H1 (cell line): ENCODE results near the gene RHBDF1. TPM values are rescaled to one million over a fixed set of nuclear protein-coding genes. Genes with fewer than 3 reads are reported as not detected.

ENCODE experiments used
- CTCF ChIA-PET: fragments of 300-600 bp; sonication (Branson Sonifier 250); formaldehyde crosslinking; loops from one replicate; lab custom pipeline; 2021; ENCODE audit not compliant: partially characterized antibody; lab: Charles Lee
- POLR2A ChIA-PET: fragments of 300-600 bp; sonication (Branson Sonifier 250); formaldehyde crosslinking; loops from one replicate; lab custom pipeline; 2021; ENCODE audit warnings: inconsistent platforms; ENCODE audit not compliant: partially characterized antibody; lab: Charles Lee
- DNase-seq, 2 experiments: peaks; one replicate each; pipeline versions ENCODE4 v3.0.0 to v3.0.0-alpha.2; 2010 to 2022; ENCODE audit warnings: low spot score in 2 of 2, low read depth in 1 of 2, mixed read lengths in 1 of 2
- FAIRE-seq: peaks from 2 replicates; lab custom pipeline; 2011; peaks lifted over from hg19 to GRCh38; lab: Jason Lieb, UNC
- H2AFZ ChIP-seq: 2 replicates; pipeline ENCODE4 v1.8.1; 2012; ENCODE audit warnings: low read length, inconsistent platforms
- H2AK5ac ChIP-seq: 2 replicates; pipeline ENCODE4 v1.6.1; 2013; ENCODE audit warnings: low read depth, low read length
- H2BK120ac ChIP-seq: replicated peaks from 2 replicates; pipeline ENCODE3; 2013; ENCODE audit warnings: low read depth, low read length, inconsistent platforms
- H2BK12ac ChIP-seq: 2 replicates; pipeline ENCODE4 v1.6.1; 2013; ENCODE audit warnings: low read depth, low read length
- H2BK15ac ChIP-seq: 2 replicates; pipeline ENCODE4 v1.6.1; 2013; ENCODE audit warnings: low read length
- H2BK20ac ChIP-seq: 2 replicates; pipeline ENCODE4 v1.6.1; 2013; ENCODE audit warnings: low read length
- H2BK5ac ChIP-seq: 2 replicates; pipeline ENCODE4 v1.6.1; 2013; ENCODE audit warnings: low read depth, low read length
- H3K14ac ChIP-seq: 2 replicates; pipeline ENCODE4 v1.6.1; 2013; ENCODE audit warnings: inconsistent platforms; ENCODE audit not compliant: insufficient read length
- H3K18ac ChIP-seq: 2 replicates; pipeline ENCODE4 v1.6.1; 2013; ENCODE audit warnings: low read length; ENCODE audit errors: extremely low read depth
- H3K23ac ChIP-seq: 2 replicates; pipeline ENCODE4 v1.6.1; 2013; ENCODE audit warnings: inconsistent platforms; ENCODE audit not compliant: insufficient read length
- H3K23me2 ChIP-seq: 2 replicates; pipeline ENCODE4 v1.6.1; 2013; ENCODE audit warnings: low read depth, low read length
- H3K27ac ChIP-seq: 2 replicates; pipeline ENCODE4 v1.6.1; 2011; ENCODE audit warnings: low read depth, low read length, inconsistent platforms
- H3K27me3 ChIP-seq, 4 experiments: replicated peaks in 1 of 4; 1 replicate in 1 of 4; 2 replicates in 3 of 4; pipeline versions ENCODE4 v1.6.1 to v1.8.1; 2011 to 2013; ENCODE audit warnings: low read length in 3 of 4, mild to moderate bottlenecking in 3 of 4, inconsistent platforms in 2 of 4, mixed read lengths in 2 of 4, moderate library complexity in 1 of 4; ENCODE audit not compliant: control insufficient read depth in 3 of 4, insufficient read depth in 3 of 4; ENCODE audit errors: extremely low read depth in 1 of 4
- H3K36me3 ChIP-seq, 4 experiments: 2 replicates each; pipeline versions ENCODE4 v1.6.1 to v1.8.1; 2011 to 2013; ENCODE audit warnings: mild to moderate bottlenecking in 4 of 4, low read length in 3 of 4, moderate library complexity in 2 of 4, control low read depth in 1 of 4, inconsistent platforms in 1 of 4; ENCODE audit not compliant: insufficient read depth in 4 of 4, control insufficient read depth in 2 of 4
- H3K4ac ChIP-seq: replicated peaks from 2 replicates; pipeline ENCODE3; 2013; ENCODE audit warnings: low read length, low read depth, mixed read lengths, inconsistent platforms; ENCODE audit not compliant: insufficient read length
- H3K4me1 ChIP-seq, 4 experiments: replicated peaks in 1 of 4; 1 replicate in 1 of 4; 2 replicates in 3 of 4; pipeline versions ENCODE4 v1.6.1 to v1.8.1; 2011 to 2013; ENCODE audit warnings: low read length in 3 of 4, inconsistent platforms in 2 of 4, mixed read lengths in 1 of 4; ENCODE audit not compliant: insufficient read depth in 4 of 4, control insufficient read depth in 3 of 4
- H3K4me2 ChIP-seq, 2 experiments: 2 replicates each; pipeline versions ENCODE4 v1.6.1 to v1.8.1; 2011 to 2013; ENCODE audit warnings: low read depth in 2 of 2, low read length in 2 of 2, control low read depth in 1 of 2, inconsistent platforms in 1 of 2, mild to moderate bottlenecking in 1 of 2; ENCODE audit not compliant: insufficient read depth in 1 of 2
- H3K4me3 ChIP-seq, 4 experiments: fragments of 200-600, 300-600 bp in 1 of 4; sonication (generic), shearing (Covaris generic), sonication (Bioruptor Twin) in 1 of 4; 2 replicates each; pipeline versions ENCODE4 v1.5.1 to v1.8.1; 2011 to 2016; ENCODE audit warnings: low read length in 4 of 4, low read depth in 3 of 4, control low read depth in 2 of 4, inconsistent platforms in 2 of 4, mild to moderate bottlenecking in 2 of 4, mixed read lengths in 1 of 4, moderate library complexity in 1 of 4; ENCODE audit not compliant: insufficient read depth in 2 of 4; ENCODE audit errors: extremely low read depth in 1 of 4
- H3K56ac ChIP-seq: replicated peaks from 2 replicates; pipeline ENCODE3; 2013; ENCODE audit warnings: low read depth, mild to moderate bottlenecking, mixed read lengths, low read length, inconsistent platforms; ENCODE audit not compliant: insufficient read length
- H3K79me1 ChIP-seq: 2 replicates; pipeline ENCODE4 v1.6.1; 2013; ENCODE audit warnings: low read depth, low read length, control low read depth
- H3K79me2 ChIP-seq, 2 experiments: 2 replicates each; pipeline versions ENCODE4 v1.6.1 to v1.8.1; 2012 to 2013; ENCODE audit warnings: low read length in 2 of 2, mild to moderate bottlenecking in 2 of 2, inconsistent platforms in 1 of 2; ENCODE audit not compliant: insufficient read depth in 2 of 2, control insufficient read depth in 1 of 2
- H3K9ac ChIP-seq, 4 experiments: replicated peaks in 1 of 4; 1 replicate in 1 of 4; 2 replicates in 3 of 4; pipeline versions ENCODE4 v1.6.1 to v1.8.1; 2011 to 2013; ENCODE audit warnings: low read depth in 3 of 4, low read length in 3 of 4, control low read depth in 2 of 4, mild to moderate bottlenecking in 2 of 4, moderate library complexity in 2 of 4, inconsistent platforms in 1 of 4; ENCODE audit errors: extremely low read depth in 1 of 4
- H3K9me3 ChIP-seq, 2 experiments: 2 replicates each; pipeline versions ENCODE4 v1.6.1 to v1.8.1; 2012 to 2013; ENCODE audit warnings: mild to moderate bottlenecking in 2 of 2, moderate library complexity in 2 of 2, control low read depth in 1 of 2, inconsistent platforms in 1 of 2, low read depth in 1 of 2, low read length in 1 of 2, mixed read lengths in 1 of 2; ENCODE audit not compliant: insufficient read depth in 2 of 2
- H4K20me1 ChIP-seq, 2 experiments: replicated peaks in 1 of 2; 2 replicates each; pipeline versions ENCODE3 to v1.8.1; 2011 to 2013; ENCODE audit warnings: inconsistent platforms in 2 of 2, low read length in 2 of 2, mild to moderate bottlenecking in 1 of 2; ENCODE audit not compliant: insufficient read depth in 2 of 2, control insufficient read depth in 1 of 2
- H4K5ac ChIP-seq: 2 replicates; pipeline ENCODE4 v1.6.1; 2013; ENCODE audit warnings: low read length, low read depth, mixed read lengths, inconsistent platforms; ENCODE audit not compliant: insufficient read length
- H4K8ac ChIP-seq: 2 replicates; pipeline ENCODE4 v1.8.0; 2013; ENCODE audit warnings: mild to moderate bottlenecking, moderate library complexity, low read length, inconsistent platforms; ENCODE audit not compliant: insufficient read depth; ENCODE audit errors: extremely low read depth
- H4K91ac ChIP-seq: replicated peaks from 2 replicates; pipeline ENCODE3; 2013; ENCODE audit warnings: low read length, mixed read lengths, inconsistent platforms; ENCODE audit not compliant: insufficient read length
- BACH1 ChIP-seq: IDR thresholded peaks from 2 replicates; pipeline ENCODE4 v1.6.1; 2012; ENCODE audit warnings: low read length, improper control_type of control experiment
- CHD1 ChIP-seq: IDR thresholded peaks from 2 replicates; pipeline ENCODE4 v1.6.1; 2012; ENCODE audit warnings: low read depth, low read length, improper control_type of control experiment
- KDM4A ChIP-seq: IDR thresholded peaks from one replicate; pipeline ENCODE4 v1.7.1; 2012; ENCODE audit warnings: low read depth, mild to moderate bottlenecking, moderate library complexity, low read length, inconsistent platforms; ENCODE audit not compliant: severe bottlenecking
- RNF2 ChIP-seq: fragments of 200-900, 300-1000 bp; sonication (generic); IDR thresholded peaks from 2 replicates; pipeline ENCODE4 v1.7.1; 2016; ENCODE audit warnings: borderline replicate concordance, low read depth, mild to moderate bottlenecking, antibody characterized with exemption, low read length; ENCODE audit not compliant: poor library complexity, severe bottlenecking; ENCODE audit errors: missing control alignments
- TAF7 ChIP-seq: optimal IDR thresholded peaks from 2 replicates; pipeline ENCODE3; 2011; ENCODE audit warnings: low read depth, mild to moderate bottlenecking, inconsistent platforms, low read length, moderate library complexity, borderline replicate concordance
- WGBS, 2 experiments: shearing (Covaris generic) in 1 of 2; methylation state at CpG; one replicate each; pipeline versions ENCODE4 v1.1.6 to v1.1.7; 2013 to 2015; ENCODE audit warnings: low lambda C conversion rate in 2 of 2, mixed read lengths in 2 of 2, inconsistent platforms in 1 of 2, low coverage in 1 of 2, missing lambda C conversion rate in 1 of 2; ENCODE audit not compliant: insufficient replicate concordance in 2 of 2, insufficient coverage in 1 of 2, insufficient read length in 1 of 2; ENCODE audit errors: extremely low coverage in 1 of 2, missing lambda C conversion rate in 1 of 2; 5-methylcytosine and 5-hydroxymethylcytosine counted together
- polyA plus RNA-seq, 7 experiments: library from polyadenylated mRNA; depleted of rRNA in 3 of 7; stranded (reverse) in 5 of 7; unstranded in 2 of 7; fragments of >200 nt in 5 of 7; fragments of 200-250 nt in 2 of 7; gene quantifications; 1 replicate in 5 of 7; 2 replicates in 1 of 7; 4 replicates in 1 of 7; pipeline versions ENCODE4 v1.2.1 to v1.2.3, GENCODE V29; 2011 to 2013; ENCODE audit warnings: missing spikeins in 2 of 7, mixed read lengths in 2 of 7
- total RNA-seq: library from RNA; stranded (reverse); fragmentation: NEBNext Ultra II Directional; extraction: Animal tissue kit (Norgen Biotek cat#: 25700); gene quantifications from 2 replicates; pipeline ENCODE4 v1.2.1, GENCODE V29; 2021

RHBDF1 gene
- total and polyA plus RNA-seq, 2 of the 8 experiments (the other 6 are each of a cell fraction or from before 2014, with no cell fraction given): 37.4 to 51.6 TPM

GRCh38 chr16:78444-79150, 6.2 kb upstream of the RHBDF1 start:
- no peak overlapping the region for H2AFZ ChIP-seq
- CTCF ChIA-PET: interaction anchor here (0.6 to 25.7 kb wide), 5 partner anchors 11 to 103 kb away, joined by 3 to 856 read pairs (median 4); partner anchors contain the start of gene RHBDF1
- peak overlapping the region; percentile 58; the same call in 1 of the 2 replicates for H4K8ac ChIP-seq

More at GRCh38 chr16:78444-79150, 6.2 kb upstream of the RHBDF1 start:
- Histone ChIP-seq H3K23me2 (peaks cover 15% of the 10 kb centered on the region; the same call in 1 of the 2 replicates), H3K4ac (peak overlapping the region; percentile 69), H4K20me1 (peaks cover 0 to 5% of the 10 kb centered on the region in 2 experiments), H3K56ac (peak overlapping the region; percentile 90), H4K91ac (peak overlapping the region; percentile 45), H3K4me1 (peaks cover 6 to 54% (median 34%) of the 10 kb centered on the region in 4 experiments), H3K27me3 (peaks cover 0 to 4% (median 2%) of the 10 kb centered on the region in 4 experiments; a peak in 3 of 7 replicates), H2AK5ac (peak overlapping the region; percentile 78; the same call in 1 of the 2 replicates), H2BK12ac (no peak overlapping the region), H3K23ac (no peak overlapping the region), H3K36me3 (peaks cover 0 to 2% (median 0%) of the 10 kb centered on the region in 4 experiments; a peak in 1 of 8 replicates), H2BK20ac (no peak overlapping the region), H3K79me2 (no peaks in the 10 kb centered on the region), H3K9me3 (no peaks in the 10 kb centered on the region), H3K9ac (peak overlapping the region in 3 of 4 experiments; percentile 13 to 76 (median 41); a peak in 3 of 7 replicates), H3K4me3 (peak overlapping the region; percentile 54 to 78 (median 68)), H3K4me2 (peak overlapping the region; percentile 92 to 95), H3K27ac (no peak overlapping the region), H2BK120ac (no peak overlapping the region), H2BK5ac (no peak overlapping the region), H3K14ac (no peak overlapping the region), H4K5ac (no peak overlapping the region), H3K18ac (peak overlapping the region; percentile 78; the same call in 1 of the 2 replicates), H3K79me1 (no peaks in the 10 kb centered on the region), H2BK15ac (peak overlapping the region; percentile 99; the same call in 1 of the 2 replicates)
- DNase-seq (no peak), FAIRE-seq (no peak)
- TF ChIP-seq RNF2 (no peak), CHD1 (no peak), TAF7 (no peak), KDM4A (peak; percentile 32), BACH1 (peak; percentile 23; the same call in 1 of the 2 replicates)
- POLR2A ChIA-PET: interaction anchor here (1.0 to 3.2 kb wide), 8 partner anchors 8 to 40 kb away, joined by 3 to 19 read pairs (median 3); partner anchors contain the start of genes POLR3K and SNRNP25
- WGBS, 2 experiments: 30% methylated on average over 31 of the region's 36 CpGs; no CpG with 5 or more reads in 1 of the 2 experiments
